Measurements from ENCODE around the gene PAX8.
"Not testable (repeated sequence)": the region's sequence is repeated elsewhere in the genome, so short reads cannot be mapped to it uniquely, and the experiment has no call there.

PAX8 gene

GRCh38 chr2:113278742-113279139 lies at the start of gene PAX8:
Gene PAX8, minus strand, starts transcription at chr2:113278921. Its CDS starts 527 bp downstream, at chr2:113278394.
- TF ChIP-seq, protein P1, sequence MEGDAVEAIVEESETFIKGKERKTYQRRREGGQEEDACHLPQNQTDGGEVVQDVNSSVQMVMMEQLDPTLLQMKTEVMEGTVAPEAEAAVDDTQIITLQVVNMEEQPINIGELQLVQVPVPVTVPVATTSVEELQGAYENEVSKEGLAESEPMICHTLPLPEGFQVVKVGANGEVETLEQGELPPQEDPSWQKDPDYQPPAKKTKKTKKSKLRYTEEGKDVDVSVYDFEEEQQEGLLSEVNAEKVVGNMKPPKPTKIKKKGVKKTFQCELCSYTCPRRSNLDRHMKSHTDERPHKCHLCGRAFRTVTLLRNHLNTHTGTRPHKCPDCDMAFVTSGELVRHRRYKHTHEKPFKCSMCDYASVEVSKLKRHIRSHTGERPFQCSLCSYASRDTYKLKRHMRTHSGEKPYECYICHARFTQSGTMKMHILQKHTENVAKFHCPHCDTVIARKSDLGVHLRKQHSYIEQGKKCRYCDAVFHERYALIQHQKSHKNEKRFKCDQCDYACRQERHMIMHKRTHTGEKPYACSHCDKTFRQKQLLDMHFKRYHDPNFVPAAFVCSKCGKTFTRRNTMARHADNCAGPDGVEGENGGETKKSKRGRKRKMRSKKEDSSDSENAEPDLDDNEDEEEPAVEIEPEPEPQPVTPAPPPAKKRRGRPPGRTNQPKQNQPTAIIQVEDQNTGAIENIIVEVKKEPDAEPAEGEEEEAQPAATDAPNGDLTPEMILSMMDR (IDR thresholded peaks at IDR 0.05; ENCODE audit: insufficient read depth, low read depth, low read length, missing control alignments) = no peak
- H3K4me3 ChIP-seq (ENCODE audit: low read length) = no peak within 1 kb of the TSS
- no peak for DNase-seq (ENCODE audit: low read depth)

- no peak for DNase-seq (ENCODE audit: low read depth)
- TF ChIP-seq, protein P1 (IDR thresholded peaks at IDR 0.05; ENCODE audit: insufficient read depth, low read depth, low read length, missing control alignments) = no peak
- H3K4me3 ChIP-seq (ENCODE audit: low read length) = no peak overlapping the region
Measured at GRCh38 chr2:113328043-113328442, 49.3 kb upstream of the PAX8 start.

DNA sequence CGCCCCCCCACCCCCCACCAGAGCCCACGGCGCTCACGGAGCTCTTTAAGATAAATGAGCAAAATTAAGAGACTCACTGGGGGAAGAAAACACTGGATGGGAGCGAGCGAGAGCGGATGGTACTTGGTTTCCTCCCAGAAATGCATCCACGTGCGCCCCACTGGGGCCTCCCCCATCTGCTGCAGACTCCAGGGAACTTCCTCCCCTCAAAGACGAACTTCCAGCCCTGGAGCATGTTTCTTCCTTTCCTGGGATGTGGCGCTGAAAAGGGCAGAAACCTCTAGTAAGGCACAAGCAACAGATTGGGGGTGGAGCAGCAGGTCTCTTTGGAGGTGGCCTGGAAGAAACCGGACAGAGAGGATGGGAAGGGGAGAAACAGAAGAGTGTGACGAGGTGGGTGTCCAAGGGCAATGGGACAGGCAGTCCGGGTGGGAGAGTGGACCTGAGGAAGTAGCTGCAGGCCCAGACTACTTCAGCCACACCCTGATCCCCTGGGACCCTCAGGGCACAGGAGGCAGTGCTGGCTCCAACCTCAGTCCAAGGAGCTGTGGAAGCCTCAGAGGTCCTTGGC lies 46.5 kb upstream of the PAX8 start:
- DNase-seq (ENCODE audit: low read depth) = not testable (repeated sequence)

DNA sequence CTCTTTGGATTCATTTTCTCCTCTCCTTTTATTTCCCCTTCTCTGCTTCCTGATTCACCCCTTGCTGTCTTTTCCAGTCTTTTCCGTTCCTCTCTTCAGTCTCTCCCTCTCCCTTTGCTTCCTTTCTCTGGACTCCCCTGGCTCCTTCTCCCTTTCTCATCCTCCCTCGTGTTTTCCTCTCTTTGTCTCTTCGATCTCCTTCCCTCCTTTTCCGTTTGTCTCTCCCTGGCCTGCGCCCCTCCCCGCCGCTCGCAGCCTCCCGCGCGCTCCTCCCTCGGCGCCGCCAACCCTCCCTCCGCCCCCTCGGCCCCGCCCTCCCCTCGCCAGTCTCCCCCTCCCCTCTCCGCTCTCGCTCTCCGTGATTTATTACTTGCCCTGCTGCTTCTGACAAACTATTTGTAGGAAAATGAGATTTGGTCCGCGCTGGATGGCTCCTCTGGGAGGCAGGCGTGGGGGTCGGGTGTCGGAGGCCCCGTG lies 46.0 kb upstream of the PAX8 start:
- DNase-seq (ENCODE audit: low read depth) = peak; percentile 71
- H3K4me3 ChIP-seq (ENCODE audit: low read length) = peak overlapping the region; percentile 62
- TF ChIP-seq, protein P1 (IDR thresholded peaks at IDR 0.05; ENCODE audit: insufficient read depth, low read depth, low read length, missing control alignments) = no peak

More for the DNA sequence above, 46.5 kb upstream of the PAX8 start:
- peak overlapping the region; percentile 62 for H3K4me3 ChIP-seq (ENCODE audit: low read length)

GRCh38 chr2:113323129-113323528 lies 44.4 kb upstream of the PAX8 start:
- DNase-seq (ENCODE audit: low read depth); H3K4me3 ChIP-seq (ENCODE audit: low read length): not testable (repeated sequence)

GRCh38 chr2:113320106-113320505 lies 41.4 kb upstream of the PAX8 start:
- not testable (repeated sequence) for H3K4me3 ChIP-seq (ENCODE audit: low read length); DNase-seq (ENCODE audit: low read depth)

GRCh38 chr2:113318941-113319340 lies 40.2 kb upstream of the PAX8 start:
- DNase-seq (ENCODE audit: low read depth); H3K4me3 ChIP-seq (ENCODE audit: low read length): not testable (repeated sequence)

- no peak for DNase-seq (ENCODE audit: low read depth)
- H3K4me3 ChIP-seq (ENCODE audit: low read length) = no peak overlapping the region
- TF ChIP-seq, protein P1 (IDR thresholded peaks at IDR 0.05; ENCODE audit: insufficient read depth, low read depth, low read length, missing control alignments) = no peak
Measured at GRCh38 chr2:113316085-113316484, 37.4 kb upstream of the PAX8 start.

DNA sequence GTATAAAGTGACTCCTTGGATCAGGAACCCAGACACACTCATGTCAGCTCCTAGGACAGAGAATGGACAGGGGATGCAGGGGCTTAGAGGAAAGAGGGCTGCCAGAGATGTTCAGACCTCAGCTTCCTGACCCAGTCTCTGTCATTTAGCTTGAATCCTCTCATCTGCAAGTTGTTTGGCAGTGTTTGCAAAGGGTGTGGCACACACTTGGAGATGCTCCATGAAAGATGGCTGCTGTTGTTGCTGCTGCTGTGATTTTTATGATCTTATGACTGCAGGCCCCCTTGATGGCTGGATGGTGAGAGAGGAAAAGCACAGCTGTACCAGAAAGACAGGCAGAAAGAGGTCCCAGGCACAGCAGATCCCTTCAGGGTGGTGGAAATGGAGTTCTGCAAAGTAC lies 35.9 kb upstream of the PAX8 start:
- H3K4me3 ChIP-seq (ENCODE audit: low read length); DNase-seq (ENCODE audit: low read depth): not testable (repeated sequence)

- DNase-seq (ENCODE audit: low read depth) = peak; percentile 36
- H3K4me3 ChIP-seq (ENCODE audit: low read length) = not testable (repeated sequence)
Measured at GRCh38 chr2:113314176-113314575, 35.5 kb upstream of the PAX8 start.

GRCh38 chr2:113311781-113312180 lies 33.1 kb upstream of the PAX8 start:
- not testable (repeated sequence) for DNase-seq (ENCODE audit: low read depth); H3K4me3 ChIP-seq (ENCODE audit: low read length)

- DNase-seq (ENCODE audit: low read depth); H3K4me3 ChIP-seq (ENCODE audit: low read length): not testable (repeated sequence)
Measured at GRCh38 chr2:113311191-113311590, 32.5 kb upstream of the PAX8 start.
